Measurements from ENCODE around the gene PLCXD3.

DNA sequence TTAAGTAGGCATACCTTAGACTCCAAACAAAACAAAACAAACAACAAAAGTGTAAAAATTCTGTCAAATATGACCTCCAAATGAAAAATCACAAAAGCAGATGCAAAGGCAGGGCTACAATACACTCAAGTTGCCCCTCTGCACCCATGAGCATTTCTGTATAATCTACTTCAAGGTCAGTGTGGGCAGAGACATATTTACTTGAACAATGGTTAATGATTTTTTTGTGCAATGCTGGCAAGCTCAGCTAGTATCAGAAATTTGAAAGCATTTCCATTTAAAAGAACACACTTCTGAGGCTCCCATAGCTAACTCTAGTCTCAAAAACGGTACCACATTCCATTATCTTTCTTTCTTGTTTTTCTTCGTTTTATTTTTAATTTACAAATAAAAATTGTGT is 57.9 kb downstream of the PLCXD3 start:
- TF ChIP-seq, protein P1, sequence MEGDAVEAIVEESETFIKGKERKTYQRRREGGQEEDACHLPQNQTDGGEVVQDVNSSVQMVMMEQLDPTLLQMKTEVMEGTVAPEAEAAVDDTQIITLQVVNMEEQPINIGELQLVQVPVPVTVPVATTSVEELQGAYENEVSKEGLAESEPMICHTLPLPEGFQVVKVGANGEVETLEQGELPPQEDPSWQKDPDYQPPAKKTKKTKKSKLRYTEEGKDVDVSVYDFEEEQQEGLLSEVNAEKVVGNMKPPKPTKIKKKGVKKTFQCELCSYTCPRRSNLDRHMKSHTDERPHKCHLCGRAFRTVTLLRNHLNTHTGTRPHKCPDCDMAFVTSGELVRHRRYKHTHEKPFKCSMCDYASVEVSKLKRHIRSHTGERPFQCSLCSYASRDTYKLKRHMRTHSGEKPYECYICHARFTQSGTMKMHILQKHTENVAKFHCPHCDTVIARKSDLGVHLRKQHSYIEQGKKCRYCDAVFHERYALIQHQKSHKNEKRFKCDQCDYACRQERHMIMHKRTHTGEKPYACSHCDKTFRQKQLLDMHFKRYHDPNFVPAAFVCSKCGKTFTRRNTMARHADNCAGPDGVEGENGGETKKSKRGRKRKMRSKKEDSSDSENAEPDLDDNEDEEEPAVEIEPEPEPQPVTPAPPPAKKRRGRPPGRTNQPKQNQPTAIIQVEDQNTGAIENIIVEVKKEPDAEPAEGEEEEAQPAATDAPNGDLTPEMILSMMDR (IDR thresholded peaks at IDR 0.05), result no peak
- TF ChIP-seq SIN3A (IDR thresholded peaks at IDR 0.05; ENCODE audit: borderline replicate concordance, insufficient read depth, low read depth, low read length) (no peak), POLR2AphosphoS5 (IDR thresholded peaks at IDR 0.05; ENCODE audit: low read depth, low read length) (no peak), TCF7L2 (IDR thresholded peaks at IDR 0.05; ENCODE audit: low read depth, low read length) (no peak)
- TF ChIP-seq, protein P2, sequence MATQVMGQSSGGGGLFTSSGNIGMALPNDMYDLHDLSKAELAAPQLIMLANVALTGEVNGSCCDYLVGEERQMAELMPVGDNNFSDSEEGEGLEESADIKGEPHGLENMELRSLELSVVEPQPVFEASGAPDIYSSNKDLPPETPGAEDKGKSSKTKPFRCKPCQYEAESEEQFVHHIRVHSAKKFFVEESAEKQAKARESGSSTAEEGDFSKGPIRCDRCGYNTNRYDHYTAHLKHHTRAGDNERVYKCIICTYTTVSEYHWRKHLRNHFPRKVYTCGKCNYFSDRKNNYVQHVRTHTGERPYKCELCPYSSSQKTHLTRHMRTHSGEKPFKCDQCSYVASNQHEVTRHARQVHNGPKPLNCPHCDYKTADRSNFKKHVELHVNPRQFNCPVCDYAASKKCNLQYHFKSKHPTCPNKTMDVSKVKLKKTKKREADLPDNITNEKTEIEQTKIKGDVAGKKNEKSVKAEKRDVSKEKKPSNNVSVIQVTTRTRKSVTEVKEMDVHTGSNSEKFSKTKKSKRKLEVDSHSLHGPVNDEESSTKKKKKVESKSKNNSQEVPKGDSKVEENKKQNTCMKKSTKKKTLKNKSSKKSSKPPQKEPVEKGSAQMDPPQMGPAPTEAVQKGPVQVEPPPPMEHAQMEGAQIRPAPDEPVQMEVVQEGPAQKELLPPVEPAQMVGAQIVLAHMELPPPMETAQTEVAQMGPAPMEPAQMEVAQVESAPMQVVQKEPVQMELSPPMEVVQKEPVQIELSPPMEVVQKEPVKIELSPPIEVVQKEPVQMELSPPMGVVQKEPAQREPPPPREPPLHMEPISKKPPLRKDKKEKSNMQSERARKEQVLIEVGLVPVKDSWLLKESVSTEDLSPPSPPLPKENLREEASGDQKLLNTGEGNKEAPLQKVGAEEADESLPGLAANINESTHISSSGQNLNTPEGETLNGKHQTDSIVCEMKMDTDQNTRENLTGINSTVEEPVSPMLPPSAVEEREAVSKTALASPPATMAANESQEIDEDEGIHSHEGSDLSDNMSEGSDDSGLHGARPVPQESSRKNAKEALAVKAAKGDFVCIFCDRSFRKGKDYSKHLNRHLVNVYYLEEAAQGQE (IDR thresholded peaks at IDR 0.05; ENCODE audit: insufficient read depth in 1 of 2, low read depth in 2 of 2, low read length in 1 of 2), result no peak

All from Panc1 (cell line).